HepG2 (cell line): ENCODE results near the gene ATP6V1G3. TPM values are rescaled to one million over a fixed set of nuclear protein-coding genes. Genes with fewer than 3 reads are reported as not detected.

Experiments used
- FOXP1 ChIP-seq, 2 experiments: fragments of 450-650 bp in 1 of 2; IDR thresholded peaks; 2 replicates each; pipeline ENCODE4 v1.6.1; 2017 to 2018; ENCODE audit warnings: antibody characterized with exemption in 1 of 2
- MAFG ChIP-seq: sonication (generic); formaldehyde crosslinking; IDR thresholded peaks from 2 replicates; pipeline ENCODE4 v1.5.1; 2020; ENCODE audit warnings: mild to moderate bottlenecking, missing genetic modification reagents
- MEF2D ChIP-seq: sonication (generic); formaldehyde crosslinking; IDR thresholded peaks from 2 replicates; pipeline ENCODE4 v1.5.1; 2020; ENCODE audit warnings: mild to moderate bottlenecking, missing genetic modification reagents
- MTA3 ChIP-seq: sonication (generic); formaldehyde crosslinking; IDR thresholded peaks from 2 replicates; pipeline ENCODE4 v1.4.0; 2020; ENCODE audit warnings: missing genetic modification reagents
- NFE2 ChIP-seq: sonication (generic); formaldehyde crosslinking; IDR thresholded peaks from 2 replicates; pipeline ENCODE4 v1.4.0; 2020; ENCODE audit warnings: missing genetic modification reagents
- RFX1 ChIP-seq: fragments of 450-650 bp; IDR thresholded peaks from 2 replicates; pipeline ENCODE4 v1.6.1; 2017
- SAFB2 ChIP-seq: sonication (generic); formaldehyde crosslinking; IDR thresholded peaks from 2 replicates; pipeline ENCODE4 v1.5.1; 2020; ENCODE audit warnings: missing genetic modification reagents, low read depth, mild to moderate bottlenecking, borderline replicate concordance
- U2AF2 ChIP-seq: fragments of 200-400 bp; formaldehyde crosslinking; IDR thresholded peaks from 2 replicates; pipeline ENCODE4 v1.6.1; 2017; ENCODE audit warnings: low read depth, mild to moderate bottlenecking, low read length
- polyA plus RNA-seq, 8 experiments: library from polyadenylated mRNA; depleted of rRNA in 3 of 8; stranded (reverse) in 7 of 8; unstranded in 1 of 8; fragments of >200 nt; fragmentation: Illumina TruSeq in 4 of 8; extraction: Trizol in 4 of 8; gene quantifications; 2 replicates each; pipeline versions ENCODE4 v1.2.1 to v1.2.3, GENCODE V29; 2011 to 2016; ENCODE audit warnings: low read depth in 4 of 8, missing spikeins in 1 of 8, mixed read lengths in 1 of 8; ENCODE audit not compliant: insufficient read depth in 1 of 8
- total RNA-seq, 5 experiments: library from RNA; depleted of rRNA; stranded (reverse); fragments of >200 nt; fragmentation: Illumina TruSeq; extraction: Trizol; gene quantifications; 2 replicates each; pipeline ENCODE4 v1.2.3, GENCODE V29; 2016; ENCODE audit warnings: low read depth in 1 of 5
- TF ChIP-seq, protein P1 (sequence below): sonication (generic); formaldehyde crosslinking; IDR thresholded peaks from 2 replicates; pipeline ENCODE4 v1.5.0; 2020; ENCODE audit warnings: mild to moderate bottlenecking, missing genetic modification reagents, borderline replicate concordance
- TF ChIP-seq, protein P2 (sequence below): sonication (generic); formaldehyde crosslinking; IDR thresholded peaks from 2 replicates; pipeline ENCODE4 v1.4.0; 2020; ENCODE audit warnings: missing genetic modification reagents, borderline replicate concordance
- TF ChIP-seq, protein P3 (sequence below): sonication (generic); formaldehyde crosslinking; IDR thresholded peaks from 2 replicates; pipeline ENCODE4 v1.8.0; 2022; ENCODE audit warnings: missing genetic modification reagents, mild to moderate bottlenecking, moderate library complexity, borderline replicate concordance
- TF ChIP-seq, protein P4 (sequence below): sonication (generic); formaldehyde crosslinking; IDR thresholded peaks from 2 replicates; pipeline ENCODE4 v1.9.0; 2021; ENCODE audit warnings: mild to moderate bottlenecking, missing genetic modification reagents

ATP6V1G3 gene
- total and polyA plus RNA-seq, 2 of the 13 experiments (the other 11 are each of a cell fraction or from before 2014, with no cell fraction given) = not detected

DNA sequence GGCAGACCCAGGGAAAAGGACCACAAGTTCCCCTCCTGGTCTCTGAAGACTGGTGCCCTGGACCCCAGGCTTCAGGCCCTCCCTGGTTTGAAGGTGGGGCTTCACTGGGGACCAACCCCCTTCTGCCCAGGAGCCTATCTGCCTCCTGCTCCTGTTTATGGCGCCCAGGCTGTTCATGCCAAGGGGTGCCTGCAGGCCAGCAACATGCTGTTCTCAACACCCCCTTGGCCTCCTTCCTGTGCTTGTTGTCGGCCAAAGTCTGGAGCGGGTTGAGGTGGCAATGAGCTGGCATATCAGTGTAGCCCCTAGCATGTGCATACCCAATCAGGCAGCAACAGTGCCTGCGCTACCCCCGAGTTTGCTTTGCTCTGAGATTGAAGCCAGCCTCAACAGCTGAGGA lies 46.3 kb downstream of the ATP6V1G3 start (continued):
- TF ChIP-seq, protein P1, sequence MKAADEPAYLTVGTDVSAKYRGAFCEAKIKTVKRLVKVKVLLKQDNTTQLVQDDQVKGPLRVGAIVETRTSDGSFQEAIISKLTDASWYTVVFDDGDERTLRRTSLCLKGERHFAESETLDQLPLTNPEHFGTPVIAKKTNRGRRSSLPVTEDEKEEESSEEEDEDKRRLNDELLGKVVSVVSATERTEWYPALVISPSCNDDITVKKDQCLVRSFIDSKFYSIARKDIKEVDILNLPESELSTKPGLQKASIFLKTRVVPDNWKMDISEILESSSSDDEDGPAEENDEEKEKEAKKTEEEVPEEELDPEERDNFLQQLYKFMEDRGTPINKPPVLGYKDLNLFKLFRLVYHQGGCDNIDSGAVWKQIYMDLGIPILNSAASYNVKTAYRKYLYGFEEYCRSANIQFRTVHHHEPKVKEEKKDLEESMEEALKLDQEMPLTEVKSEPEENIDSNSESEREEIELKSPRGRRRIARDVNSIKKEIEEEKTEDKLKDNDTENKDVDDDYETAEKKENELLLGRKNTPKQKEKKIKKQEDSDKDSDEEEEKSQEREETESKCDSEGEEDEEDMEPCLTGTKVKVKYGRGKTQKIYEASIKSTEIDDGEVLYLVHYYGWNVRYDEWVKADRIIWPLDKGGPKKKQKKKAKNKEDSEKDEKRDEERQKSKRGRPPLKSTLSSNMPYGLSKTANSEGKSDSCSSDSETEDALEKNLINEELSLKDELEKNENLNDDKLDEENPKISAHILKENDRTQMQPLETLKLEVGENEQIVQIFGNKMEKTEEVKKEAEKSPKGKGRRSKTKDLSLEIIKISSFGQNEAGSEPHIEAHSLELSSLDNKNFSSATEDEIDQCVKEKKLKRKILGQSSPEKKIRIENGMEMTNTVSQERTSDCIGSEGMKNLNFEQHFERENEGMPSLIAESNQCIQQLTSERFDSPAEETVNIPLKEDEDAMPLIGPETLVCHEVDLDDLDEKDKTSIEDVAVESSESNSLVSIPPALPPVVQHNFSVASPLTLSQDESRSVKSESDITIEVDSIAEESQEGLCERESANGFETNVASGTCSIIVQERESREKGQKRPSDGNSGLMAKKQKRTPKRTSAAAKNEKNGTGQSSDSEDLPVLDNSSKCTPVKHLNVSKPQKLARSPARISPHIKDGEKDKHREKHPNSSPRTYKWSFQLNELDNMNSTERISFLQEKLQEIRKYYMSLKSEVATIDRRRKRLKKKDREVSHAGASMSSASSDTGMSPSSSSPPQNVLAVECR (CRISPR knock-in tag) = no peak
- TF ChIP-seq MTA3 (CRISPR knock-in tag) = no peak
- no peak for TF ChIP-seq FOXP1 (IDR thresholded peaks at IDR 0.05)
- TF ChIP-seq FOXP1 (CRISPR knock-in tag; IDR thresholded peaks at IDR 0.05) = no peak
- TF ChIP-seq, protein P2, sequence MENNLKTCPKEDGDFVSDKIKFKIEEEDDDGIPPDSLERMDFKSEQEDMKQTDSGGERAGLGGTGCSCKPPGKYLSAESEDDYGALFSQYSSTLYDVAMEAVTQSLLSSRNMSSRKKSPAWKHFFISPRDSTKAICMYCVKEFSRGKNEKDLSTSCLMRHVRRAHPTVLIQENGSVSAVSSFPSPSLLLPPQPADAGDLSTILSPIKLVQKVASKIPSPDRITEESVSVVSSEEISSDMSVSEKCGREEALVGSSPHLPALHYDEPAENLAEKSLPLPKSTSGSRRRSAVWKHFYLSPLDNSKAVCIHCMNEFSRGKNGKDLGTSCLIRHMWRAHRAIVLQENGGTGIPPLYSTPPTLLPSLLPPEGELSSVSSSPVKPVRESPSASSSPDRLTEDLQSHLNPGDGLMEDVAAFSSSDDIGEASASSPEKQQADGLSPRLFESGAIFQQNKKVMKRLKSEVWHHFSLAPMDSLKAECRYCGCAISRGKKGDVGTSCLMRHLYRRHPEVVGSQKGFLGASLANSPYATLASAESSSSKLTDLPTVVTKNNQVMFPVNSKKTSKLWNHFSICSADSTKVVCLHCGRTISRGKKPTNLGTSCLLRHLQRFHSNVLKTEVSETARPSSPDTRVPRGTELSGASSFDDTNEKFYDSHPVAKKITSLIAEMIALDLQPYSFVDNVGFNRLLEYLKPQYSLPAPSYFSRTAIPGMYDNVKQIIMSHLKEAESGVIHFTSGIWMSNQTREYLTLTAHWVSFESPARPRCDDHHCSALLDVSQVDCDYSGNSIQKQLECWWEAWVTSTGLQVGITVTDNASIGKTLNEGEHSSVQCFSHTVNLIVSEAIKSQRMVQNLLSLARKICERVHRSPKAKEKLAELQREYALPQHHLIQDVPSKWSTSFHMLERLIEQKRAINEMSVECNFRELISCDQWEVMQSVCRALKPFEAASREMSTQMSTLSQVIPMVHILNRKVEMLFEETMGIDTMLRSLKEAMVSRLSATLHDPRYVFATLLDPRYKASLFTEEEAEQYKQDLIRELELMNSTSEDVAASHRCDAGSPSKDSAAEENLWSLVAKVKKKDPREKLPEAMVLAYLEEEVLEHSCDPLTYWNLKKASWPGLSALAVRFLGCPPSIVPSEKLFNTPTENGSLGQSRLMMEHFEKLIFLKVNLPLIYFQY (CRISPR knock-in tag) = no peak
- no peak for TF ChIP-seq SAFB2
- TF ChIP-seq RFX1 = no peak
- no peak for TF ChIP-seq MEF2D (CRISPR knock-in tag)
- TF ChIP-seq, protein P3, sequence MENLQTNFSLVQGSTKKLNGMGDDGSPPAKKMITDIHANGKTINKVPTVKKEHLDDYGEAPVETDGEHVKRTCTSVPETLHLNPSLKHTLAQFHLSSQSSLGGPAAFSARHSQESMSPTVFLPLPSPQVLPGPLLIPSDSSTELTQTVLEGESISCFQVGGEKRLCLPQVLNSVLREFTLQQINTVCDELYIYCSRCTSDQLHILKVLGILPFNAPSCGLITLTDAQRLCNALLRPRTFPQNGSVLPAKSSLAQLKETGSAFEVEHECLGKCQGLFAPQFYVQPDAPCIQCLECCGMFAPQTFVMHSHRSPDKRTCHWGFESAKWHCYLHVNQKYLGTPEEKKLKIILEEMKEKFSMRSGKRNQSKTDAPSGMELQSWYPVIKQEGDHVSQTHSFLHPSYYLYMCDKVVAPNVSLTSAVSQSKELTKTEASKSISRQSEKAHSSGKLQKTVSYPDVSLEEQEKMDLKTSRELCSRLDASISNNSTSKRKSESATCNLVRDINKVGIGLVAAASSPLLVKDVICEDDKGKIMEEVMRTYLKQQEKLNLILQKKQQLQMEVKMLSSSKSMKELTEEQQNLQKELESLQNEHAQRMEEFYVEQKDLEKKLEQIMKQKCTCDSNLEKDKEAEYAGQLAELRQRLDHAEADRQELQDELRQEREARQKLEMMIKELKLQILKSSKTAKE = no peak
- no peak for TF ChIP-seq U2AF2
- no peak for TF ChIP-seq MAFG (CRISPR knock-in tag)
- TF ChIP-seq, protein P4, sequence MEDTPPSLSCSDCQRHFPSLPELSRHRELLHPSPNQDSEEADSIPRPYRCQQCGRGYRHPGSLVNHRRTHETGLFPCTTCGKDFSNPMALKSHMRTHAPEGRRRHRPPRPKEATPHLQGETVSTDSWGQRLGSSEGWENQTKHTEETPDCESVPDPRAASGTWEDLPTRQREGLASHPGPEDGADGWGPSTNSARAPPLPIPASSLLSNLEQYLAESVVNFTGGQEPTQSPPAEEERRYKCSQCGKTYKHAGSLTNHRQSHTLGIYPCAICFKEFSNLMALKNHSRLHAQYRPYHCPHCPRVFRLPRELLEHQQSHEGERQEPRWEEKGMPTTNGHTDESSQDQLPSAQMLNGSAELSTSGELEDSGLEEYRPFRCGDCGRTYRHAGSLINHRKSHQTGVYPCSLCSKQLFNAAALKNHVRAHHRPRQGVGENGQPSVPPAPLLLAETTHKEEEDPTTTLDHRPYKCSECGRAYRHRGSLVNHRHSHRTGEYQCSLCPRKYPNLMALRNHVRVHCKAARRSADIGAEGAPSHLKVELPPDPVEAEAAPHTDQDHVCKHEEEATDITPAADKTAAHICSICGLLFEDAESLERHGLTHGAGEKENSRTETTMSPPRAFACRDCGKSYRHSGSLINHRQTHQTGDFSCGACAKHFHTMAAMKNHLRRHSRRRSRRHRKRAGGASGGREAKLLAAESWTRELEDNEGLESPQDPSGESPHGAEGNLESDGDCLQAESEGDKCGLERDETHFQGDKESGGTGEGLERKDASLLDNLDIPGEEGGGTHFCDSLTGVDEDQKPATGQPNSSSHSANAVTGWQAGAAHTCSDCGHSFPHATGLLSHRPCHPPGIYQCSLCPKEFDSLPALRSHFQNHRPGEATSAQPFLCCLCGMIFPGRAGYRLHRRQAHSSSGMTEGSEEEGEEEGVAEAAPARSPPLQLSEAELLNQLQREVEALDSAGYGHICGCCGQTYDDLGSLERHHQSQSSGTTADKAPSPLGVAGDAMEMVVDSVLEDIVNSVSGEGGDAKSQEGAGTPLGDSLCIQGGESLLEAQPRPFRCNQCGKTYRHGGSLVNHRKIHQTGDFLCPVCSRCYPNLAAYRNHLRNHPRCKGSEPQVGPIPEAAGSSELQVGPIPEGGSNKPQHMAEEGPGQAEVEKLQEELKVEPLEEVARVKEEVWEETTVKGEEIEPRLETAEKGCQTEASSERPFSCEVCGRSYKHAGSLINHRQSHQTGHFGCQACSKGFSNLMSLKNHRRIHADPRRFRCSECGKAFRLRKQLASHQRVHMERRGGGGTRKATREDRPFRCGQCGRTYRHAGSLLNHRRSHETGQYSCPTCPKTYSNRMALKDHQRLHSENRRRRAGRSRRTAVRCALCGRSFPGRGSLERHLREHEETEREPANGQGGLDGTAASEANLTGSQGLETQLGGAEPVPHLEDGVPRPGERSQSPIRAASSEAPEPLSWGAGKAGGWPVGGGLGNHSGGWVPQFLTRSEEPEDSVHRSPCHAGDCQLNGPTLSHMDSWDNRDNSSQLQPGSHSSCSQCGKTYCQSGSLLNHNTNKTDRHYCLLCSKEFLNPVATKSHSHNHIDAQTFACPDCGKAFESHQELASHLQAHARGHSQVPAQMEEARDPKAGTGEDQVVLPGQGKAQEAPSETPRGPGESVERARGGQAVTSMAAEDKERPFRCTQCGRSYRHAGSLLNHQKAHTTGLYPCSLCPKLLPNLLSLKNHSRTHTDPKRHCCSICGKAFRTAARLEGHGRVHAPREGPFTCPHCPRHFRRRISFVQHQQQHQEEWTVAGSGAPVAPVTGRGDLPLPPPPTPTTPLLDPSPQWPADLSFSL (CRISPR knock-in tag) = no peak
- no peak for TF ChIP-seq NFE2 (CRISPR knock-in tag)
